PFSK-1 (cell line): Measurements from ENCODE around the gene LGALS12.

ENCODE experiments used
- POLR2AphosphoS5 ChIP-seq: IDR thresholded peaks from 2 replicates; pipeline ENCODE4 v1.6.1; 2012; ENCODE audit warnings: low read depth, mild to moderate bottlenecking, control low read depth, low read length, moderate library complexity
- REST ChIP-seq, 2 experiments: IDR thresholded peaks; 2 replicates each; pipeline versions ENCODE4 v1.6.1 to v1.8.0; 2011 to 2012; ENCODE audit warnings: low read depth in 2 of 2, low read length in 2 of 2, control low read depth in 1 of 2, inconsistent platforms in 1 of 2, mild to moderate bottlenecking in 1 of 2, moderate library complexity in 1 of 2; ENCODE audit not compliant: insufficient read depth in 1 of 2
- SIN3A ChIP-seq: IDR thresholded peaks from 2 replicates; pipeline ENCODE4 v1.6.1; 2012; ENCODE audit warnings: mild to moderate bottlenecking, low read length, moderate library complexity, borderline replicate concordance; ENCODE audit not compliant: insufficient read depth
- TAF1 ChIP-seq: IDR thresholded peaks from 2 replicates; pipeline ENCODE4 v1.6.1; 2012; ENCODE audit warnings: low read length, control low read depth, borderline replicate concordance; ENCODE audit not compliant: insufficient read depth

- TF ChIP-seq TAF1 (no peak), SIN3A (no peak), REST (IDR thresholded peaks at IDR 0.05; ENCODE audit: insufficient read depth in 1 of 2, low read depth in 2 of 2, low read length in 2 of 2) (no peak), POLR2AphosphoS5 (no peak)
These were observed 992 bp downstream of the LGALS12 start for GRCh38 chr11:63506876-63507275.
